ENCODE data around the gene NDUFA13. TPM values are rescaled to one million over a fixed set of nuclear protein-coding genes. Genes with fewer than 3 reads are reported as not detected.
A peak's percentile ranks its signal among the peaks of the same experiment; 100 is the strongest.
"Not testable (repeated sequence)": the region's sequence is repeated elsewhere in the genome, so short reads cannot be mapped to it uniquely, and the experiment has no call there.

The NDUFA13 gene
- 60.4 TPM for total RNA-seq

DNA sequence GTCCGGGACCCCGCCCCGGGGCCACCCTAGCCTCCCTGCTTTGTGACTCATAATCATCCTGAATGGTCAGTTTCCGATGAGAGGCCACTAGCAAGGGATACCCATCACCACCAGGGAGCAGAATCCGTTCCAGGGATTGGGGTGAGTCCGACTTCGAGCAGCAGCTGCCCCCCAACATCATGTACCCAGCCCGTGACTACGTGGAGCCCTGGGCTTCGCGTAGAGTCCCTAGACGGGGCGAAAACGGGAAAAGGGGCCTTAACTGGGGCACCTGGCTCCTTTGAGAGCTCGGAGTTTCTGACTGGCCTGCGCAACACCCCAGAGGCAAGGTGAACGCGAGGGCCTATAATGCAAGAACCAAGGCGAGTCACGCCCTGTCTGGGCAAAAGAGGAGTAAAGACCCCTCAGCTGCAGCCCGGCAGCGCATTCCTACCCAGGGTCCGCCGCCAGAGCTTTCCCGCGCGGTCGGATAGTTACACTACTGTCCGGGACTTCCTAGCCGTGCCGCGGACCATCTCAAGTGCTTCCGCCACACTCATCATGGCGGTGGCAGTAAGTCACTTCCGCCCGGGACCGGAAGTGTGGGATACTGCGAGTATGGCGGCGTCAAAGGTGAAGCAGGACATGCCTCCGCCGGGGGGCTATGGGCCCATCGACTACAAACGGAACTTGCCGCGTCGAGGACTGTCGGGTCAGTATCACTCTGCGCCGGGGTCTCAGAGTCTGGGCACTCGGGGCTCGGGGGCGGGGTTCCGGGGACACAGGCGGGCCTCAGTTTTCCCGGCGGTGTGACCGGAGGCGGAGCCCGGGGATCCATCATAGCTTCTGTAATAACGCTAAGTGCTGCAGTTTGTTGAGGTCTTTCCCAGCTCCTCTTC, at the start of gene NDUFA13:
NDUFA13 (plus strand) TSS at position 584 of the 878 bp plus-strand sequence; CDS start at position 598, 14 bp downstream.
- DNase-seq = peak; percentile 87

DNA sequence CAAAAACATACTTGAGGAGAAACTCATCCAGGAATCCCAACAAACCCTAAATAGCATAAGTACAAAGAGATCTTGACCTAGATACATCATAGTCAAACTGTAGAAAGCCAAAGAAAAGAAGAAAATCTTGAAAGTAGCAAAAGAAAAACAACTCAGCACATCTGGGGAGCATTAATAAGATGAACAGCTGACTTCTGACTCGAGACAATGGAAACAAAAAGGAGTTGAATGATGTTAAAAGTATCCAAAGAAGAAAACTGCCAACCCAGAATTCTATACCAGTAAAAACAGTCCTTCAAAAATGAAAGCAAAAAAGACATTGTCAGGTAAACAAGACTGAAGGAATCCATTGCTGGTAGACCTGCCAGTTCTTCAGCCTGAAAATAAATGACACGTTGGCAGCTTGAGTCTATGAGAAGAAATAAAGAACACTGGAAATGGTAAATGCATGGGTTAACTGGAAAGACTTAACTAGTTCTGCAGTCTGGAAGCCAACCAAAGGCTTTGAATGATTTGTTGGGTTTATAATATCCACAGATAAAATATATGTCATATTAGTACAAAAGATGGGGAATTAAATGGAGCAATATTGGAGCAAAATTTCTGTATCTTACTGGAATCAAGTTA, 47.5 kb upstream of the NDUFA13 start:
- no peak for DNase-seq

DNA sequence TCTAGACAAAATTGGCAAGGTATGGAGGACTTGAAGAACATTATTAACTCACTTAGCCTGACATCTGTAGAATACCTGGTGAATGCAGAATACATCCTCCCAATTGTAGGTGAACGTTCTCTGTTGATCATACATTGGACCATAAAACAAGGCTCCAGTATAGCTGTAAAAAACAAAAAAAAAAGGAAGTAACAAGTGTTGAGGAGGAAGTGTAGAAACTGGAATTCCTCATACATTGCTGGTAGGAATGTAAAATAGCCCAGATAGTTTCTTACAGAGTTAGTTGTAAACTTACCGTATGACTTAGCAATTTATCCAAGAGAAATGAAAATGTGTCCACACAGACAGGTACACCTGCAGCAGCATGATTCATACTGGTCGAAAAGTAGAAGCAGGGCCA, 45.4 kb upstream of the NDUFA13 start:
- no peak for DNase-seq

DNA sequence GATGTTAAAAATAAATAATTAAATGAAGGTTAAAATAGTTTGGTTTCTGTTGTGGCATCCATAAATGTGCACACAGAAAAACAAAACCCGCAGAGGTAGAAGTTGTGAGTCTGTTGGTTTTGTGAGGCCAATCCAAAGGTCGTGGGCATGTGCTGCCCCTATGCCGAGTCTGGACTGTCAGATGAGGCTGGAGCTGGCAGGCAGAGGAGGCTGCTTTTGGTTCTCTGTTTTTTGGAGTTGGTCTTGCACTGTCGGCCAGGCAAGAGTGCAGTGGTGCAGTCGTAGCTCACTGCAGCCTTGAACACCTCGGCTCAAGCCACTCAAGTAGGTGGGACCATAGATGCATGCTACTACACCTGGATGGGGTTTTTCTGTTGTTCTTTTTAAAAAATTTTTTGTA, 44.3 kb upstream of the NDUFA13 start:
- no peak for DNase-seq

GRCh38 chr19:19472106-19472505, 43.9 kb upstream of the NDUFA13 start:
- DNase-seq = not testable (repeated sequence)

DNA sequence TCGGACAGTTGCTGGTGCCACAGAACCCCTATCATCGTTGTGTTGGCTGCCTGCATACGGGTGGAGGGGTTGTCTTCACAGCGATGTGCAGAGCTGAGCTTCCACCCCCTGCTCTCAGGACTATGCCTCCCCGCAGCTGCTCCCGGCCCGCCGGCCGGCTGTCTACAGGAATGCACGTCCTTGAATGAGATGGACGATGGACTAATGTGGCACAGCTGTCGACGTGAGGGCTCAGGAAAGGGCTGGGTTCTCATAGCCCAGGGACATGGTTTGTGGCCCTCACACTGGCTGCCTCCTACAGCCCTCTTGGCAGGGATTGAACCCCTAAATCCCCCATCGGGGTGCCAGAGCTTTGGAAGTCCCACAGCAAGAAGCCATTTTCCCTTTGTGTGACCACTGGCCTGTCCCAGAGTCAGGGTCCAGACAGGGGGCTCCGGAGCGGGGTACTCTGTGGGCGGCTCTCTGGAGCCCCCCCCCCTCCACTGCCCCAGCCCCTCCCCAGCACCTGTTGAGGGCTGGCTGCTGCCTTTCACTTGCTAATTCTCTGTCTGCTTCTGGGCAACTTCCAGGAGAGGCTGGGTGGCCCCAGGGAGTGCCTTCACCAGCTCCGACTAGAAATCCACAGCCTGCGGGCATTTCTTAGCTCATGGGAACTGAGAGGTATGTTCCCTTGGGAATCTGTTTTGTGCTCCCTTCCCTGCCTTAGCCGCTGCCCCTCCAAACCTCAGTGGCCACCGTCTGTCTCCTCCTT, 40.8 kb upstream of the NDUFA13 start:
- no peak for DNase-seq

GRCh38 chr19:19475849-19476828, 39.9 kb upstream of the NDUFA13 start:
- DNase-seq = no peak

GRCh38 chr19:19477705-19478383, 38.2 kb upstream of the NDUFA13 start:
- no peak for DNase-seq

- no peak for DNase-seq
These were observed 35.3 kb upstream of the NDUFA13 start for GRCh38 chr19:19480688-19481087.

DNA sequence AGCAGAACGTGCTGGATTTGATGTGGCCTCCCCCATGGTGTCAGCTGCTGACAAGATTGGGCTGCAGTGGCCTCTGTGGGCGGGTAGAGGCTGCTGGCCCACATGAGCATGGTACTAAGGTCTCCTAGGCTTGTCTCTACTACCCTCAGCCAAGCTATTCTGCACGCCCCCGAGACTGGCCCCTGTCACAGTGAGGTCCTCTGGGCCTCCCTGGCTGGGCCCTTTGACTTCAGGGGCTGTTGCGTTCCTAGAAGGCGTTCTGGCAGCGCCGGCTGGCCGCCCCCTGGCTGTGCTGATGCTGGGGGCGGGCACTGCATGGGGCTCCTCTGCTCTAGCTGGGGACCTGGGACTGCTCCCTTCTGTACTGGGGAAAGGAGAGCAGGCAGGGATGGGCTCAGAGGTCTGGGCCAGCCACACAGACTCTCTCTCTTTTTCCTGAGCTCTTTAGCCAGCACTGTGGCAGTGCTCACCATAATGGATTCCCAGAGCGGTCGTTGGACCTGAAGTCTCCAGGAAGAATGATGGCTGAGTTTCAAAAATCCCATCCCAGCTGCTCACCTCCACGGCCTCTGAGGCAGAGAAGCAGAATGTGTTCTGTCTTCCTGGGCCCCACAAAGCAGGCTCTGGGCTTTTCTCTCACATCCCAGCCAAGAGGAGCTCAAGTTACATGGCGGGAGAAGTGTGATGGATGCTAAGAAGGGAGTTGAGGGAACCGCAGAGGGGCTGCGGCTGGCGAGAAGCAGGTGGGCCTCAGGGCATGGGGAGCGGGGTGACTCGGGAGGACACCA, 33.0 kb upstream of the NDUFA13 start:
- no peak for DNase-seq

GRCh38 chr19:19485161-19485997, 30.6 kb upstream of the NDUFA13 start:
- DNase-seq = no peak

GRCh38 chr19:19485998-19486290, 30.1 kb upstream of the NDUFA13 start:
- DNase-seq = no peak

DNA sequence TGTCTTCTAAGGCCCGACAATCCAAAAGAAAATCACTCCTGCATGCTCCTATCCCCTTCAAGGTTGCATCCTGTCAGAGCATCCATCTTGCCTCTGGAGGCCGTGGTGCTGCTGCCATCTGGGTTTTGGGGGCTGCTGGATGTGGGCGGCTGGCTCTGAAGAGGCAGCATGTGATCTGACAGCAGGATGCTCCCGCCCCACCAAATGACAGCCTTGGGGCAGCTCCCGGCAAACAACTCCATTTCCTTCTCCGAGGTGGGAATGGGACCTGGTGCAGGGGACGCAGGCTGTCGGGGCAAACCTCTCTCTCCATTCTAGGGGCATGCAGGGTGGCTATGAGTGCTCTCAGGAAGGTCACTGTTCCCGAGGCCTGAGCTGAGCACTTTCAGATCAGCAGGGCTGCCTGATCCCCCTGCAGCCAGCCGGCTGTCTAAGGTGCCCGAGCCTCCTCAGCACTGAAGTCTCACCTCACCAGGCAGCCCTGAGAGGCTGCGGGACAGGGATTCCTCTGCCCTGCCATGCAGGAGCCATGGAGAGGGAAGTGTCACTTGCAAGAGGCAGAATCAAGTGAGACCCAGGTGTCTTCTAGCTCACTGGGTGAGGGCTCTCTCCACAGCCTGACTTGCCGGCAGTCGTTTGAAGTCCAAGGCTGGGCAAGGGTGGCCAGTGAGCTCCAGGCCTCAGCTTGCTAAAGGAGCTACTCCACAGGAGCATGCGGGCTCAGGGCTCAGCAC, 29.5 kb upstream of the NDUFA13 start:
- DNase-seq = no peak

- no peak for DNase-seq
These were observed 28.7 kb upstream of the NDUFA13 start for GRCh38 chr19:19487077-19487949.

GRCh38 chr19:19487950-19488874, 27.8 kb upstream of the NDUFA13 start:
- DNase-seq = no peak

DNA sequence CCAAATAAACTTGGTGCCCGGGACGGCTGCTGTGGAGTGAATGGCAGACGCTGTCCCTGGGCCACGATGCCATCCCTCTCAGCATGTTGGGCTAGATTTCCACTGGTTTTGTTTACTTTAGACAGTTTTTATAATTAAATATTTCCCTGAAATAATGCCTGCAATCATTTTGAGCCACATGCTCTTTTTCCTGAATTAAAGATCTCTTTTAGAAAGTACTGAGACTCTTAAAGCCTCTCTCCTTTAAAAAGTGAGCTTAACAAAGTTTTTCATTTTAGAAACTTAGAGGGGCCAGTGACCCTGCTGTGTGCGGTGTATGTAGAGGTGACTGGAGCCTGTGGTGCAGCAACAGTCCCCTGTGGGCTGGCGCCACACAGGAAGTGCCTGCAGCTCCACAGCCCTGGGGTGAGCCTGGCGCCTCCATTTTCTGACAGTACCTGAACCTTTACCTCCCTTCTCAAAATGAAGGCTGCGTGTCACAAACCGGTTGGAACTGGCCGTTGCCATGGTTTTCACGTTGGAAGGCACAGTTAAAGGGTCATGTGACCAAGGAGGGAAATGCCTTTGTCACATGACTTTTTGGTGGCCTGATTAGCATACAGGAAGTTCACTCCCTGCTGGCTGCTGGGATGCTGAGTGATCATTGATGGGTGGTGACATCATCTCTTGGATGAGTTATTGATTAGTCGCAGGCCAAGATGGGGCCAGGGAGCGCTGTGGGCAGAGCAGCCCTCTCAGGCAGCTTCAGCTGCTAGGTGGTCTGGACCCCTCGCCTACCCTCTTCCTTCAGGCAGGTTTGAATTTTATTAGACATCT, 26.9 kb upstream of the NDUFA13 start:
- peak; percentile 48 for DNase-seq
